HL-60 (cell line): ENCODE results near the gene UGGT2.
"Not testable (repeated sequence)": the region's sequence is repeated elsewhere in the genome, so short reads cannot be mapped to it uniquely, and the experiment has no call there.

ENCODE experiments used
- DNase-seq, 2 experiments: peaks; one replicate each; pipeline ENCODE4 v3.0.0-alpha.2; 2010 to 2020; ENCODE audit warnings: low read depth in 1 of 2, low spot score in 1 of 2
- H3K27ac ChIP-seq: fragments of 250-450 bp; sonication (Bioruptor Pico); replicated peaks from 2 replicates; pipeline ENCODE4 v1.5.1; 2020; ENCODE audit warnings: mild to moderate bottlenecking, moderate library complexity
- H3K27me3 ChIP-seq: fragments of 250-450 bp; sonication (Bioruptor Pico); 2 replicates; pipeline ENCODE4 v1.5.1; 2021; ENCODE audit warnings: mild to moderate bottlenecking, moderate library complexity; ENCODE audit not compliant: insufficient read depth, poor library complexity, severe bottlenecking
- H3K4me3 ChIP-seq: replicated peaks from 2 replicates; pipeline ENCODE4 v1.5.1; 2011; ENCODE audit warnings: mild to moderate bottlenecking, control low read depth, low read length; ENCODE audit not compliant: insufficient read depth
- GABPA ChIP-seq: IDR thresholded peaks from 2 replicates; pipeline ENCODE4 v1.6.1; 2012; ENCODE audit warnings: low read depth
- POLR2AphosphoS5 ChIP-seq: IDR thresholded peaks from 2 replicates; pipeline ENCODE4 v1.6.1; 2012; ENCODE audit warnings: low read depth
- SPI1 ChIP-seq: IDR thresholded peaks from 2 replicates; pipeline ENCODE4 v1.6.1; 2012; ENCODE audit warnings: low read depth, mild to moderate bottlenecking, borderline replicate concordance
- TF ChIP-seq, protein P1 (sequence below): IDR thresholded peaks from 2 replicates; pipeline ENCODE4 v1.6.1; 2012; ENCODE audit warnings: low read depth; ENCODE audit not compliant: insufficient replicate concordance
- TF ChIP-seq, protein P2 (sequence below): IDR thresholded peaks from one replicate; pipeline ENCODE4 v1.5.1; 2011; ENCODE audit warnings: low read length, control low read depth, inconsistent platforms; ENCODE audit not compliant: insufficient read depth

Gene UGGT2

DNA sequence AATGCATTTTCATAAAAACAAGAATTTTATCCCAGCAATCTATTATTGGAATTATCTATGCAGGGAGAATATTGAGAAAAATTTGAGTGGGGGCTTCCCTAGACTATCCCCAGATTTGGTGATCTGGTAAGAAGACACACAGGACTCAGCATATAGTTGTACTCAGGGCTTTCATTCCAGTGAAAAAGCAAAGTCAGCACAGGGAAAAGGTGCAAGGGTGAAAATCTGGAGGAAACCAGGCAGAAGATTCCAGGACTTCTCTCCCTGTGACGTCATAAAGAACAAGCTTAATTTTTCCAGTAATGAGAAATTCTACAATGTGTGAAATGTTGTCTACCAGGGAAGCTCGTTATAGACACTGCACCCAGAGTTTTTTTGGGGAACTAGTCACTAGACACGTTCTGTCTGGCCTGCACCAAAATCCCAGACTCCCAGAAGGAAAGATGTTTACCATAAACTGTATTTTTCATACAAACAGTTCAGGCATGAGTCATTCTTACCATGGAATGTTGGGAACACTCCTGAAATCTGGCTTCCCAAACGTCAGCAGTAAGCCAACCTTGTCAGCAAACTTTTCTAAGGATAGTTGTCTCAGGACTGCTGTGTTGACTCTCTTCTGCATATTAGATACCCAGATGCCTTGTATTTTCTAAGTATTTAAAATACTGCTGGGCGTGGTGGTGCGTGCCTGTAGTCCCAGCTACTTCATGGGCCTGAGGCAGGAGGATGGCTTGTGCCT is 268.9 kb downstream of the UGGT2 start:
- no peak for DNase-seq
- H3K27me3 ChIP-seq = no peaks in the 10 kb centered on the region
- TF ChIP-seq, protein P1, sequence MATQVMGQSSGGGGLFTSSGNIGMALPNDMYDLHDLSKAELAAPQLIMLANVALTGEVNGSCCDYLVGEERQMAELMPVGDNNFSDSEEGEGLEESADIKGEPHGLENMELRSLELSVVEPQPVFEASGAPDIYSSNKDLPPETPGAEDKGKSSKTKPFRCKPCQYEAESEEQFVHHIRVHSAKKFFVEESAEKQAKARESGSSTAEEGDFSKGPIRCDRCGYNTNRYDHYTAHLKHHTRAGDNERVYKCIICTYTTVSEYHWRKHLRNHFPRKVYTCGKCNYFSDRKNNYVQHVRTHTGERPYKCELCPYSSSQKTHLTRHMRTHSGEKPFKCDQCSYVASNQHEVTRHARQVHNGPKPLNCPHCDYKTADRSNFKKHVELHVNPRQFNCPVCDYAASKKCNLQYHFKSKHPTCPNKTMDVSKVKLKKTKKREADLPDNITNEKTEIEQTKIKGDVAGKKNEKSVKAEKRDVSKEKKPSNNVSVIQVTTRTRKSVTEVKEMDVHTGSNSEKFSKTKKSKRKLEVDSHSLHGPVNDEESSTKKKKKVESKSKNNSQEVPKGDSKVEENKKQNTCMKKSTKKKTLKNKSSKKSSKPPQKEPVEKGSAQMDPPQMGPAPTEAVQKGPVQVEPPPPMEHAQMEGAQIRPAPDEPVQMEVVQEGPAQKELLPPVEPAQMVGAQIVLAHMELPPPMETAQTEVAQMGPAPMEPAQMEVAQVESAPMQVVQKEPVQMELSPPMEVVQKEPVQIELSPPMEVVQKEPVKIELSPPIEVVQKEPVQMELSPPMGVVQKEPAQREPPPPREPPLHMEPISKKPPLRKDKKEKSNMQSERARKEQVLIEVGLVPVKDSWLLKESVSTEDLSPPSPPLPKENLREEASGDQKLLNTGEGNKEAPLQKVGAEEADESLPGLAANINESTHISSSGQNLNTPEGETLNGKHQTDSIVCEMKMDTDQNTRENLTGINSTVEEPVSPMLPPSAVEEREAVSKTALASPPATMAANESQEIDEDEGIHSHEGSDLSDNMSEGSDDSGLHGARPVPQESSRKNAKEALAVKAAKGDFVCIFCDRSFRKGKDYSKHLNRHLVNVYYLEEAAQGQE = no peak
- TF ChIP-seq SPI1 (no peak), GABPA (no peak), POLR2AphosphoS5 (no peak)
- TF ChIP-seq, protein P2, sequence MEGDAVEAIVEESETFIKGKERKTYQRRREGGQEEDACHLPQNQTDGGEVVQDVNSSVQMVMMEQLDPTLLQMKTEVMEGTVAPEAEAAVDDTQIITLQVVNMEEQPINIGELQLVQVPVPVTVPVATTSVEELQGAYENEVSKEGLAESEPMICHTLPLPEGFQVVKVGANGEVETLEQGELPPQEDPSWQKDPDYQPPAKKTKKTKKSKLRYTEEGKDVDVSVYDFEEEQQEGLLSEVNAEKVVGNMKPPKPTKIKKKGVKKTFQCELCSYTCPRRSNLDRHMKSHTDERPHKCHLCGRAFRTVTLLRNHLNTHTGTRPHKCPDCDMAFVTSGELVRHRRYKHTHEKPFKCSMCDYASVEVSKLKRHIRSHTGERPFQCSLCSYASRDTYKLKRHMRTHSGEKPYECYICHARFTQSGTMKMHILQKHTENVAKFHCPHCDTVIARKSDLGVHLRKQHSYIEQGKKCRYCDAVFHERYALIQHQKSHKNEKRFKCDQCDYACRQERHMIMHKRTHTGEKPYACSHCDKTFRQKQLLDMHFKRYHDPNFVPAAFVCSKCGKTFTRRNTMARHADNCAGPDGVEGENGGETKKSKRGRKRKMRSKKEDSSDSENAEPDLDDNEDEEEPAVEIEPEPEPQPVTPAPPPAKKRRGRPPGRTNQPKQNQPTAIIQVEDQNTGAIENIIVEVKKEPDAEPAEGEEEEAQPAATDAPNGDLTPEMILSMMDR = no peak
- no peak overlapping the region for H3K27ac ChIP-seq
- H3K4me3 ChIP-seq = no peak overlapping the region

DNA sequence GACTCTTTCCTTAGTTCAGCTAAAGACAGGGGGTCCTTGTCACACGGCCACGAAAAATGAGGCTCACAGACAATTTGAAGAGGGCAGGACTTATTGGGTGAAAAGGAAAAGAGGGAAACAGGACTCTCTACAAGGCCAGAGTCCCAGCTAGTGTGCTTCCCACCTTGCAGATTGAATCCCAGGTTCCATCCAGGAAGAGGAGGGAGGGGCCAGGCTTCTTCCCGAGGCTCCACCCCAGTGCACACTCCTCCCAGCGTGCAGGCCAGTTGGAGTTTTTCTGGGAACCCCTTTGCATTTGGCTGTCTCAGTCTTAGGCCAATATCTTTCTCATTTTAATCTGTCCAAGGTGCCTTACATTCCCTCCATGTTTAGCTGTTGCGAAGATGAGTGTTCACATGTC is 269.5 kb downstream of the UGGT2 start:
- H3K4me3 ChIP-seq = no peak overlapping the region
- H3K27me3 ChIP-seq = no peaks in the 10 kb centered on the region
- no peak overlapping the region for H3K27ac ChIP-seq
- TF ChIP-seq GABPA (no peak), SPI1 (no peak), POLR2AphosphoS5 (no peak)
- TF ChIP-seq, protein P2 = no peak
- TF ChIP-seq, protein P1 = no peak
- DNase-seq = no peak

DNA sequence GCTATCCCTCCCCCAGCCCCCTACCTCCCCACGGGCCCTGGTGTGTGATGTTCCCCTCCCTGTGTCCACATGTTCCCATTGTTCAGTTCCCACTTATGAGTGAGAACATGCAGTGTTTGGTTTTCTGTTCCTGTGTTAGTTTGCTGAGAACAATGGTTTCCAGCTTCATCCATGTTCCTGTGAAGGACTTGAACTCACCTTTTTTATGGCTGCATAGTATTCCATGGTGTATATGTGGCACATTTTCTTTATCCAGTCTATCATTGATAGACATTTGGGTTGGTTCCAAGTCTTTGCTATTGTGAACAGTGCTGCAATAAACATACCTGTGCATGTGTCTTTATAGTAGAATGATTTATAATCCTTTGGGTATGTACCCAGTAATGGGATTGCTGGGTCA is 271.3 kb downstream of the UGGT2 start:
- not testable (repeated sequence) for DNase-seq, H3K4me3 ChIP-seq, H3K27me3 ChIP-seq, H3K27ac ChIP-seq

DNA sequence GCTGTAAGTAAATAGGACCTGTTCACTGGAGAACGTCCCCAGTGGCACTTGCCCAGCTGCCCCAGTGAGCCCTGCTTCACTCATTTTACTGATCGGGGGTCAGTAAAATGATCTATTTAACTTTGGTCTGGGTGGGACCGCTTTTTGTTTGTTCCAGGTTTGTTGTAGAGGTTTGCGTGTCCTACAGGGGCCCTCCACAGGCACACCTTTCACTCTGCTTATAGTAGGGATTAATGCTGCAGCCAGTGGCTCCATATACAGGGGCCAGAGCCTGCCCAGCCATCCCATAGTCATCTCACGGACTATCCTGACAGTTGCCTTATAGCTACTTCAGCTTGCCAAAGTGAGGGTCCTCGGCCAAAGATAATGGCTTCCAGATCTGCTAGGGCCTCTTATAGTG is 272.2 kb downstream of the UGGT2 start:
- no peak for DNase-seq
- H3K4me3 ChIP-seq = no peak overlapping the region
- no peak overlapping the region for H3K27ac ChIP-seq
- no peaks in the 10 kb centered on the region for H3K27me3 ChIP-seq
- TF ChIP-seq SPI1 (no peak), POLR2AphosphoS5 (no peak), GABPA (no peak)
- TF ChIP-seq, protein P1 = no peak
- TF ChIP-seq, protein P2 = no peak
